Suprapubic skin (tissue), 3 donors: ENCODE data around the gene GRID1.

Experiments used
- CTCF ChIP-seq, 2 donors: fragments of 200-600 bp in 1 of 2; fragments of 450-650 bp in 1 of 2; sonication (generic) in 1 of 2; IDR thresholded peaks; one replicate each; pipeline ENCODE4 v1.5.1; 2016 to 2019; ENCODE audit warnings: antibody characterized with exemption in 2 of 2, mild to moderate bottlenecking in 1 of 2, moderate library complexity in 1 of 2
- POLR2AphosphoS5 ChIP-seq, 3 donors: sonication (generic); formaldehyde crosslinking; IDR thresholded peaks; one replicate each; pipeline ENCODE4 v1.6.1; 2017; ENCODE audit warnings: antibody characterized with exemption in 3 of 3

DNA sequence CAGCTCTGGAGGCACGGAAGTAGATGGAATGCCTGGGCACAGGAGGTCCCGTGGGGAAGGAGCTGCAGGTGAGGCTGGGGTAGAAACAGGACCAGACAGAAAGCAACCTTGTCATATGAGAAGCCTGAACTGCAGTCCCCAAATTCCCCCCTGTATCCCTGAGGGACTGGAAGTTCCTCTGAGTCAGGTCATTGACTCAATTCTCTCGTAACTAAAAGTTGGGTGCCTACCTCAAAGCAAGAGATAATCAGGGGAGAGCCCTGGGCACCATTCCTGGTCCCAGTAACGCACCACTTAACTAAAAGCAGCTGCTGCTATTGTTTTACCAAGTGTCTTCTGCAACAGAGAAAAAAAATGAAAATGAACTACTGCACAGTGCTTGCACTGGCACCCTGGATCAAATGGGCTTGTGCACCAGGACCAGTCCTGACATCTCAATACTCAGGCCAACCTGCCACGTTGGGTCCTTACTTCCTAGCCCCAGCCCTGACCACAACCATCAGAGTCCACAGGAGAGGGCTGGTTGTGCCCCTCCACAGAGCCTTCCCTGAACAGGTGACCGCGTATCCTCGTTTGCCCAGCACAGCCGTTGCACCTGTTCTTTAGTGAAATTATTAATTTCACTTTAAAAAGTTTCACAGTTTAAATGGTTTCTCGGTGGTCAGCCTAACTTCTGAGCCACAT lies 79.3 kb downstream of the GRID1 start:
- TF ChIP-seq CTCF (IDR thresholded peaks at IDR 0.05) (no peak), POLR2AphosphoS5 (IDR thresholded peaks at IDR 0.05) (no peak)
